WERI-Rb-1 (cell line): ENCODE data around the gene MSMB.
"Not testable (repeated sequence)": the region's sequence is repeated elsewhere in the genome, so short reads cannot be mapped to it uniquely, and the experiment has no call there.

ENCODE experiments used
- DNase-seq: peaks from one replicate; pipeline ENCODE4 v3.0.0-alpha.2; 2020
- H3K27ac ChIP-seq: fragments of 250-450 bp; sonication (Bioruptor Pico); 2 replicates; pipeline ENCODE4 v1.5.1; 2020; ENCODE audit warnings: mild to moderate bottlenecking, moderate library complexity
- H3K27me3 ChIP-seq: fragments of 250-450 bp; sonication (Bioruptor Pico); 2 replicates; pipeline ENCODE4 v1.5.1; 2021; ENCODE audit warnings: mild to moderate bottlenecking, low read depth, moderate library complexity; ENCODE audit not compliant: insufficient read depth, severe bottlenecking
- H3K36me3 ChIP-seq: fragments of 250-450 bp; sonication (Bioruptor Pico); 2 replicates; pipeline ENCODE4 v1.5.1; 2020; ENCODE audit warnings: mild to moderate bottlenecking, moderate library complexity
- H3K4me3 ChIP-seq: 2 replicates; pipeline ENCODE4 v1.5.1; 2011; ENCODE audit warnings: low read depth, mild to moderate bottlenecking, control low read depth, low read length
- H3K9me3 ChIP-seq: fragments of 250-450 bp; sonication (Bioruptor Pico); 2 replicates; pipeline ENCODE4 v1.5.1; 2021; ENCODE audit warnings: mild to moderate bottlenecking, moderate library complexity; ENCODE audit not compliant: severe bottlenecking
- TF ChIP-seq, protein P1 (sequence below): IDR thresholded peaks from 2 replicates; pipeline ENCODE4 v1.5.1; 2011; ENCODE audit warnings: low read depth, mild to moderate bottlenecking, control low read depth, inconsistent platforms, low read length

Gene MSMB

DNA sequence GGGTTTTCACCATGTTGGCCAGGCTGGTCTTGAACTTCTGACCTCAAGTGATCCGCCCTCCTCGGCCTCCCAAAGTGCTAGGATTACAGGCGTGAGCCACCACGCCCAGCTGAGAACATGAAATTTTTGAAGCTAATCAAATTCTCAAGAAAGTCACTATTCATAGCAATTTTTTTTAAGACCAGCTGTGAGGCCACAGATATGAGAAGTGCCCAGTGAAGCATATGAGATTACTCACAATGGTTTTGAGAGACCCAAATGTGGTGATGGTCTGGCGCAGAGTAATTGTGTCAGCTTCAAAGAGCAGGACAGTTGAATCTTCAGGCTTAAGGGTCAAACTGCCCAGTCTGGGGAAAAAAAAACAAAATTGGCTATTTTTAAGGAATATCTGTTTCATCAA lies 31.9 kb downstream of the MSMB start:
- no peak overlapping the region; the same call in 1 of the 2 replicates for H3K27ac ChIP-seq
- peaks cover 59% of the 10 kb centered on the region for H3K36me3 ChIP-seq
- TF ChIP-seq, protein P1, sequence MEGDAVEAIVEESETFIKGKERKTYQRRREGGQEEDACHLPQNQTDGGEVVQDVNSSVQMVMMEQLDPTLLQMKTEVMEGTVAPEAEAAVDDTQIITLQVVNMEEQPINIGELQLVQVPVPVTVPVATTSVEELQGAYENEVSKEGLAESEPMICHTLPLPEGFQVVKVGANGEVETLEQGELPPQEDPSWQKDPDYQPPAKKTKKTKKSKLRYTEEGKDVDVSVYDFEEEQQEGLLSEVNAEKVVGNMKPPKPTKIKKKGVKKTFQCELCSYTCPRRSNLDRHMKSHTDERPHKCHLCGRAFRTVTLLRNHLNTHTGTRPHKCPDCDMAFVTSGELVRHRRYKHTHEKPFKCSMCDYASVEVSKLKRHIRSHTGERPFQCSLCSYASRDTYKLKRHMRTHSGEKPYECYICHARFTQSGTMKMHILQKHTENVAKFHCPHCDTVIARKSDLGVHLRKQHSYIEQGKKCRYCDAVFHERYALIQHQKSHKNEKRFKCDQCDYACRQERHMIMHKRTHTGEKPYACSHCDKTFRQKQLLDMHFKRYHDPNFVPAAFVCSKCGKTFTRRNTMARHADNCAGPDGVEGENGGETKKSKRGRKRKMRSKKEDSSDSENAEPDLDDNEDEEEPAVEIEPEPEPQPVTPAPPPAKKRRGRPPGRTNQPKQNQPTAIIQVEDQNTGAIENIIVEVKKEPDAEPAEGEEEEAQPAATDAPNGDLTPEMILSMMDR = no peak
- no peaks in the 10 kb centered on the region for H3K27me3 ChIP-seq
- DNase-seq = no peak
- H3K4me3 ChIP-seq = no peak overlapping the region
- no peaks in the 10 kb centered on the region for H3K9me3 ChIP-seq

GRCh38 chr10:46012746-46013145 lies 33.3 kb downstream of the MSMB start:
- Histone ChIP-seq H3K27ac (no peak overlapping the region), H3K36me3 (peaks cover 74% of the 10 kb centered on the region), H3K9me3 (no peaks in the 10 kb centered on the region), H3K4me3 (no peak overlapping the region), H3K27me3 (no peaks in the 10 kb centered on the region)
- no peak for DNase-seq
- TF ChIP-seq, protein P1 = no peak

DNA sequence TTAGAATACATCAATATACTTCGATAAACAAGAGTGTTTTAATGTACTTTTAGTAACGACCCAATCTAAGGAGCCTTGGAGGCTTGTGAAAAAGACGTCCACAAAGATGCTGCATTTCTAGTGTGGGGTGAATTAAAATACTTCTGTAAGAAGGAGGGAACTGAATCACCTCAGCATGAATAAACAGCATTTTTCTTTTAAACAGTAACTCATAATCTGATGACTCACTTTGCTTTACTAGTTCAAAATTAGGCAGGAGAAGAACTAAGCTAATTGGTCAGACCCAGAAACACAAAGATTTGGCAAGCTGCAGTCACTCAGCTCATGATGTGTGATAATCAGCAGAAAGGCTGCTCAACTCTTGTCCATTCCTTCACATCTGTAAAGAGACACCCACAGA lies 39.9 kb downstream of the MSMB start:
- TF ChIP-seq, protein P1 = no peak
- Histone ChIP-seq H3K9me3 (no peaks in the 10 kb centered on the region), H3K27me3 (no peaks in the 10 kb centered on the region), H3K4me3 (no peak overlapping the region), H3K27ac (no peak overlapping the region), H3K36me3 (peaks cover 85% of the 10 kb centered on the region)
- no peak for DNase-seq

- peaks cover 80% of the 10 kb centered on the region for H3K36me3 ChIP-seq
These were observed 40.7 kb downstream of the MSMB start for GRCh38 chr10:46005383-46005782.

GRCh38 chr10:46004963-46005362 lies 41.1 kb downstream of the MSMB start:
- no peaks in the 10 kb centered on the region for H3K9me3 ChIP-seq
- TF ChIP-seq, protein P1 = no peak
- no peak for DNase-seq
- H3K27ac ChIP-seq = no peak overlapping the region
- H3K36me3 ChIP-seq = peaks cover 79% of the 10 kb centered on the region
- no peak overlapping the region for H3K4me3 ChIP-seq
- no peaks in the 10 kb centered on the region for H3K27me3 ChIP-seq

More at GRCh38 chr10:46005383-46005782, 40.7 kb downstream of the MSMB start:
- no peaks in the 10 kb centered on the region for H3K27me3 ChIP-seq
- no peak for DNase-seq
- TF ChIP-seq, protein P1 = no peak
- no peaks in the 10 kb centered on the region for H3K9me3 ChIP-seq
- no peak overlapping the region for H3K4me3 ChIP-seq
- no peak overlapping the region for H3K27ac ChIP-seq

DNA sequence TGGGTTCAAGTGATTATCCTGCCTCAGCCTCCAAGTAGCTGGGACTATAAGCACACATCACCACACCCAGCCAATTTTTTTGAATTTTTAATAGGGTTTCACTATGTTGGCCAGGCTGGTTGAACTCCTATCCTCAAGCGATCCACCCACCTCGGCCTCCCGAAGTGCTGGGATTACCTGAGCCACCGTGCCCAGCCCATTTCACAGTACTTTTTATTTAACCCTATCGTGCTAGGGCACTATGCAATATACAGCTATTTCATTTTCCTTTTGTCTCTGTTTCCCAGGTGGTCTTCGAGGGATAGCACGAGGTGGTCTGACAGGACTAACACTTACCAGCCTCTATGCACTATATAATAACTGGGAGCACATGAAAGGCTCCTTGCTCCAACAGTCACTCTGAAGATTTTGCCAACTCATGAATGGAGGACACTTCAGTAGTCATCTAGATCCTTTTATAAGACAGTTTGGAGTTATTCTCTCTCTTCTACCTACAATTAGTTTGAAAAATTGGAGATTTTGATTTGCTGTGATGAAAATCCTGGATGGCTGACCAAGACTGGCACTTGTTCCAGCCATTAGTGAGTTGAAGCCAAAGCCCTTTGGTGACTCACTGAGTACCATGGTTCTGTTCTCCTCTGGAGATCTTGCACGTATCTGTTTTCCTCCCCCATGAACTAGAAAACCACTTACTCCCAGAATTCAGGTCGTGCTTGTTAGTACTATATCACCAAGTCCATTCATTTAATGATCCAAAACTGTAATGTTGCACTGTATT lies 43.0 kb downstream of the MSMB start:
- Histone ChIP-seq H3K27ac (no peak overlapping the region), H3K4me3 (no peak overlapping the region), H3K36me3 (peaks cover 69% of the 10 kb centered on the region), H3K27me3 (no peaks in the 10 kb centered on the region), H3K9me3 (no peaks in the 10 kb centered on the region)
- TF ChIP-seq, protein P1 = no peak
- no peak for DNase-seq

DNA sequence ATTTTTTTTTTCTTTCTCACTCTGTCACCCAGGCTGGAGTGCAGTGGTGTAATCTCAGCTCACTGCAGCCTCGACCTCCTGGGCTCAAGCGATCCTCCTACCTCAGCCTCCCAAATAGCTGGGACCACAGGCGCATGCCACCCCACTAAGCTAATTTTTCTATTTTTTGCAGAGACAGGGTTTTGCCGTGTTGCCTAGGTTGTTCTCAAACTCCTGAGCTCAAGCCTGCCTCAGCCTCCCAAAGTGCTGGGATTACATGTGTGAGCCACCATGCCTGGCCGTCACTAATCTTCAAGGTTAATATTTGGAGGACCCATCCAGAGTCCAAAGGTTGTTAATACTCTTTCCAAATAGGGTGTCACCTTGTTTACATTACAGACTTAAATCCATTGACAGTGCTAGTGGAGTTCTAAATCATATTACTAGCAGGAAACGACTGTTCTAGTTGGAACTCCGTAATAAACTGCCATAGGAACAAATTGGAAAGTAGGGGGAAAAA lies 43.8 kb downstream of the MSMB start:
- peaks cover 65% of the 10 kb centered on the region for H3K36me3 ChIP-seq
- DNase-seq, H3K4me3 ChIP-seq, H3K9me3 ChIP-seq, H3K27ac ChIP-seq, H3K27me3 ChIP-seq: not testable (repeated sequence)
